Superior temporal gyrus (tissue), 1 donor: Measurements from ENCODE around the gene TBCK.
"Not testable (repeated sequence)": the region's sequence is repeated elsewhere in the genome, so short reads cannot be mapped to it uniquely, and the experiment has no call there.

Experiments used
- DNase-seq: peaks from one replicate; pipeline ENCODE4 v3.0.0-alpha.2; 2016; ENCODE audit errors: extremely low spot score

TBCK gene

DNA sequence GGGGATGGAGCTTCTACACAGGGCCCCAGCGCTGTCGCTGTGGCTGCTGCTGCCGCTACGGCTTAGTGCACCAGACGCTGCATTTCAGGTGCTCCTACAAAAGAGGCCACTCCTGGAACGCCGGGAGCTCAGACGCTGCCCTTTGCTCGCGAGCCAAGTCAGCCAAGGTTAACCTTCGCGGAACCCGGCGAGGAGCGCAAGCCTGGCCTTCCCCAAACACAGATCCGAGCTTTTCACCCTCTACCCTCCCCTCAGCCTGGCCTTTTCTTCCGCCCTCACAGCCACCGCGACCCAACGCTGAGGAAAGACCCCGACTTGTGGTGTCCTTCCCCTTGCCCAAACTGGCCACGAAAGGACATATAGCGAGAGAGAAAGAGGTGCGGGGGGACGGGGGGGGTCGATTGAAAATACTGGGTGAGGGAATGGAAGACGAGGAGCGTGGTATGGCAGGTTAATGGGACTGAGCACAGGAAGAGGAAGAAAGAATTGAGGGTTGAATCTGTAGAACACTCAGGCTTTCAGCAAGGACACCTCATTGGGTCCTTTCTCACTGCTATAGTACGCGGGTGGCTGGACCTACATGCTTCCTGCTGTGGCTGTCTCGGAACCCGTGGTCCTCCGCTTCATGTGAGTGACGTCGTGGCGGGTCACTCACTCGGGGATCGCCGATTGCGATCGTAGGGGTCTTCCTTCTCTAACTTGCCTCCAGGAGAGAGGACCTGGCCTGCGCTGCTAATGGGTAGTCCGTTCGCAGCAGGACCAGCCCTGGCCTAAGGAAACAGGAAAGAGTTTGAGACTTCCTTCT is at the start of gene TBCK, which contains the start of gene AIMP1:
TBCK (minus strand) TSS at position 242 of the 805 bp plus-strand sequence. CDS start 7,249 bp downstream, outside the sequence.
AIMP1 (plus strand) TSS at position 583 of the 805 bp plus-strand sequence. CDS start 8,460 bp downstream, outside the sequence.
- peak; percentile 92 for DNase-seq

DNA sequence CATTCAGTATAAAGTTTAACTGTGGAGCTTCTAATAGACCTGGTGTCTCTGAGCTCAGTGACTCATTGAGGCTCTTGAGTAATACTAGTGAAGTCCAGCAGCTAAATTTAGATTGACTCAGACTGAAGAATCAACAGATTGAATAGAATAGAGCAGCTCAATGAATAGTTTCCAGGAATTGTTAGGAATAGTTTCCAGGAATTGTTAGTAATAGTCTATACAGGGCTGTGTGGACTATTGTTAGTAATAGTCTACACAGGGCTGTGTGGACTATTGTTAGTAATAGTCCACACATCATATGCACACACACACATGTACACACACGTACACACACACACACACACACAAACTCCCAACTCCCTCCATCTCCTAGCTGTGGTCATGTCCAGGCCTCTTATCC is 49.6 kb upstream of the TBCK start:
- peak; percentile 45 for DNase-seq

DNA sequence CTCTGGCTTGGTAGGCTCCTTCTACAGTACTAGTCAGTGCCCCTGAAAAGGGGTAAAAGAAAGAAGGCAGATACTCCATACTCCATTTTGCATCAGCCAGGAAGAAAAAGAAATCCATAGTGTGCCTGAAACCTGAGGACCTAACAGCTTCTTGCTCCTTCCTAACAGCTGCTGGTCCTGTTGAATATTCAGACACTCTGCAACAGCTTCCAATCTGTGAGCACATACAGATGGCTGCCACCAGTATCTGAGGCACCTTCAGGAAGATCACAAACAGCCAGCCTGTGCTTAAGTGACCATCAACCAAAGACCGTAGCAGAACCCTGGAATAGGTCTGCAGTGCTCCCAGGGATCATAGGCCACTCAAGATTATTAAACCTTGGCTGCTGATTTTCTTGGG is 48.3 kb upstream of the TBCK start:
- no peak for DNase-seq

DNA sequence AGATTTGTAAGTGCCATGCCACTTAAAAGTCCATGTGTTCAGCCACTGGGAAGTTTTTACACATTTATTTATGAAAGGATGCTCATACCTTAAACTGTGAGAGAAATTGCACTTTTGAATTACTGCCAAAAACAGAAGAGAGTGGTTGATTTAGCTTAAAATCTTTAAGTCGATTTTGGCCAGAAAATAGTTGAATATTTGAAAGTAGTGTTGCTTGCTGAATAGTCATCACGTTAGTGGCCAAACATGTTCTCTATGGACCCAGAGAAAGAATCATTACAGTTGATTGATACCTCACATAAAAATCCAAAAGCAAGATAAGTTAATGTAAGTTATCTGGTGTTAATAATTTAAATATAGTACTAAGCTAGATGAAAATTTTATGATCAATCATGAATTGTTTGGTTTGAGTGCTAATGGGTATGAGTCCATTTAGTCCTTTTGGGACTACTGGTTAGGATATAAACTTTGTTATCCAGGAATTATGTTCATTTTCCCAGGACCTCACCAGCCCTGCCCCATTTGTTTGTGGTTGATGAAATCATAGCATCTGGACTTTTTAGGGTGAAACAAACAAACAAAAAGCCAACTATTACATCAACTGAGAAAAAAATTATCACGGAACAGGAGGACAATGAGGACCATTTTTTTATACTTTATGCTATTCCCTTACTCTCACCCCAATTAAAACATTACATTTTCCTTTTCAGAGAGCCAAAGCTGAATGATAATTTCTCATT is 46.2 kb upstream of the TBCK start:
- DNase-seq = no peak

DNA sequence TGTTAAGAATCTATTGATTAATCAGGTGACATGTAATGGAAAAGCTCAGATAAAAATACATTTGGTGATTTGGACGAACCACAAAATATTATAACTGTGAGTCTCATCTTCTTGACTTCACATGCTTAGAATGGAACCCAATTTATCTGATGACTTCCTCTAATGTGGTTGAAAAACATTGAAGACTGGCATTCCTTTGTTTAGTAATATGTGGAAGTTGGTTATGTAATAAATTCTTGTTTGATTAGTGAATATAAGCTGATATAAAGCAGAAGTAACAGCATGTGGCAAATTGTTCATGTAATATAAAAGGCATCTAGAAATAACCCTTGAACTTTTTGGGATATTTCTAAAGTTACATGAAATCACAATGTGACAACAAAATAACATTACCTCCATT is 42.9 kb upstream of the TBCK start:
- no peak for DNase-seq

DNA sequence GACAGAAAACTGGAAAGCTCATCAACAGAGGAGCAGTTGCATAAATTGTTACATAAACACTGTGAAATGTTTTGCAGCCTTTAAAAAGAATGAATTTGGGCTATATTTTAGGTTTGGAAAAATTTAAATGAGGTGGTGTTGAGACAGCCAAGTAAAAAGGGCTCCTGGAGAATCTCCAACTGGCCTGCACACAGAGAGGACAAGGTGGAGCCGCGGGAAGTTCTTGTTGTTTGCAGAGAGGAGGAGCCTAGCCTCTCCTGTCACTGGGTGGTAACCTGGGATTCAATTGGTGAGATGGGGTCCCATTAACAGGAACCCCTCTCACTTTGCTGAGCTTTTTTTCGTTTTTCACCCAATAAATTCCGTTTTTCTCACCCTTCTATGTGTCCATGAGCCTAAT is 39.2 kb upstream of the TBCK start:
- DNase-seq = no peak

DNA sequence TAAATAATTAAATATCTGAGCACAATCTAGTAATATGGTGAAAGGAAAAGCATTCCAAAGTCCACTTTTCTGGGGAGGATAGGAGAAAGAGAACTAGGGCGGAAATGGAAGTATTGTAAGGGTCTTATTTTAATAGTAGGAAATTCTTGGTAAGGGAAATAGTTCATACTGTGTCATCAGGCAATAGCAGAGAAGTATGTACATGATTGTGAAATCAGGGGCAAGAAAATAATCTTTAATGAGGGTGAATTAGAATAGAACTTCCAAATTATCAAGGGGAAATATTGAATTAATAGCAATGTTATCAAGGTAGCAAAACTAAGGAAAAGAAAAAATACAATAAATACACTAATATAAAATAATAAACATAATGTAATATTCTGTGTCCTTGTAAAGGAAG is 37.8 kb upstream of the TBCK start:
- DNase-seq = no peak

DNA sequence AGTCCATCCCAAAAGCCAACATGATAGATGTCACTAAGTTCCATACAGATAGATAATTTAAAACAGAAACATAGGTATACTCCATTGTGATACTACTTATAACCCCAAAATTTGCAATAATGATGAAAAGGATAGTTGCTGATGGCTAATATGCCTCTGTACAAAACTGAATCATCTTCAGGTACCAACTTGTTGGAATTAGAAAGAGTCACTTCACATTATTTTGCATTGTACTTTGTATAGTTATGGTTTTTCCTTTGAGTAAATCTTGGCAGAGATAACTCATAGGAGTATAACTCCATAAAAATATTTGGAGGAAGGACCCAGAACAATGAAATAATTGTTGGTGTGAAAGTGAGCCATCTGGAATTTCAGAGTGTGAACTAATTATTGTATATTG is 35.0 kb upstream of the TBCK start:
- DNase-seq = no peak

DNA sequence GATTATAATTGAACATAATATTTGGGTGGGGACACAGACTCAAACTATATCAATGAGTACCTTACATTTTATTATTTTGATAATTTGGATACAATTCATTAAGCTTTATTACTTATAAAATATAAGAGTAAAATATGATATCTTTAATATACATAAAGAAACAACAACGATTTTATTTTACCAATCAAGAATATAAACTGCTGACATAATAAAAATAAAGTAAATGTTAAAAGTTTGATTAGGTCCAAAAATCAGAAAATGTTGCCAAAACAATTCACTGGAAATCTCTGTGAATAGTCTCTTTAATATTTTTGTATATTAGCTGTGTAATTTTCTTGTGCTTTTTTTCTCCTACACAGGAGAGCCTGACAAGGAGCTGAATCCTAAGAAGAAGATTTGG is 31.2 kb upstream of the TBCK start:
- DNase-seq = no peak

DNA sequence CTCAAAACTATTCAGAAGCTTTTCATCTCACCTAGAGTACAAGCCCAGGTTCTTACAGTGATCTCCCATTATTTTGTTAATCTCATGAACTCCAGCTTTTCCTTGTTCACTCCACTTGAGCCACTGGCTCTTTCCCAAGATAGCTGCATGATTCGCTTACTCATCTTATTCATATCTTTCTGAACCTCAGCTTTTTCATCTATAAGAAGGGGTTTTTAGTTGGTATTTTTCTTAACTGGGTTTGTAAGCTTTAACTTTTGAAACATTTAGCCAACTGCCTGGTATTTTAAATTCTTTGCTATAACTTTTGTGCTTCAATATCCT is 28.6 kb upstream of the TBCK start:
- DNase-seq = no peak

DNA sequence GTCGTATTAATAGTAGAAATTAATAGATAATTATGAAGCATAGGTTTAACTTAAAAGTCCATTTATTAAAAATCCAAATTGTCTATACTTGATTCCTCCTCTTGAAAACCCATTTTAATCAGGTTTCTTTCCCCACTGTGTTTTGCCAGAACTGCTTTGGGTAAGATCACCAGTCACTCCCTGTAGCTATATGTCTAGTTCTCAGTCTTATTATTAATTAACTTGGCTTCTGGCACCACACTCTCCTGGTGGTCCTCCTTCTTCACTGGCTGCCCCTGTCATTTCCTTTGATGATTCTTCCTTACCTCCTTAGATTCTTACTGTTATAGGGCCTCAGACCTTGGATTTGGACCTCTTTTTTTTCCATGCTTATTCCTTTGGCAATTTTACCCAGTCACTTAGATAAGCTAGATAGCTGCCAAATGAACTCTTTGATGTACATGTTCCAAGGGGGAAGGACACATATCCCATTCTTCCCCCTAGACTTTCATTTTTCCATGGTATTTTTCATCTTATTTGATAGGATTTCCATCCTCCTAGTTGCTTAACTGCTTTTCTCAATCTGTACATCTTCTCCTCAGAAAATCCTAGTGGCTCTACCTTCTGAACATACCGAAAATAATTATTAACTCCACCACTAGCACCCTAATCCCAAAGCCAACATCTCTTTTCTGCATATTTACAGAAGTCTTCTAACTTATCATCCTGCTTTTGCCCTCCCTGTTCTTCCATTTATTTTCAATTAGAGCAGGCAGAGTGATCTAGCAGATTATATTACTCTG is 28.0 kb upstream of the TBCK start:
- no peak for DNase-seq

DNA sequence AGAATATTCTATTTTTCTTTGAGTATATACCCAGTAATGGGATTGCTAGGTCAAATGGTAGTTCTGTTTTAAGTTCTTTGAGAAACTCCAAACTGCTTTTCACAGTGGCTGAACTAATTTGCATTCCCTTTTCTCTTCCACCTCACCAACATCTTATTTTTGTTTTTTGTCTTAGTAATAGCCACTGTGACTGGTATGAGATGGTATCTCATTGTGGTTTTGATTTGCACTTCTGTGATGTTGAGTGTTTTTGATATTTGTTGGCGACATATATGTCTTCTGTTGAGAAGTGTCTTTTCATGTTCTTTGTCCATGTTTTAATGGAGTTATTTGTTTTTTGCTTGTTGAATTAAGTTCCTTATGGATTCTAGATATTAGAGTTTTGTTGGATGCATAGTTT is 24.8 kb upstream of the TBCK start:
- DNase-seq = no peak

DNA sequence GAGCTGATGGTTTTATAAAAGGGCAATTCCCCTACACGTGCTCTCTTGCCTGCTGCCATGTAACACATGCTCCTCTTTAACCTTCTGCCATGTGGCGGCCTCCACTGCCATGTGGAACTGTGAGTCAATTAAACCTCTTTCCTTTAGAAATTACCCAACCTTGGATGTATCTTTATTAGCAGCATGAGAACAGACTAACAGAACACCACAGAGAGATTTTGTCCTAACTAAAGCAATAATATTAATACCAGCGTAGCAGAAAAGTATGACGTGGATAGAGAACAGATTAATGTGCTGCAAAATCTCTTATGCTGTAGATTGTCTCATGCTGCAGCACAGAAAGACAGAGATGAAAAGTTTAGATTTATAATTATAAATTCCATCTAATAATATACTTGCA is 23.4 kb upstream of the TBCK start:
- DNase-seq = no peak

DNA sequence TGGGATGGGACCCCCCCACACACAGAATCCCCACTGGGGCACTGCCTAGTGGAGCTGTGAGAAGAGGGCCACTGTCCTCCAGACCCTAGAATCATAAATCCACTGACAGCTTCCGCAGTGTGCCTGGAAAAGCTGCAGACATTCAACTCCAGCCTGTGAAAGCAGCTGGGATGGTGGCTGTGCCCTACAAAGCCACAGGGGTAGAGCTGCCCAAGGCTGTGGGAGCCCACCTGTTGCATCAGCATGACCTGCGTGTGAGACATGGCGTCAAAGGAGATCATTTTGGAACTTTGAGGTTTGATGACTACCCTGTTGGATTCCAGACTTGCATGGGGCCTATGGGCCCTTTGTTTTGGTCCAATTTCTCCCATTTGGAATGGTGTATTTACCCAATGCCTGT is 22.7 kb upstream of the TBCK start:
- no peak for DNase-seq

DNA sequence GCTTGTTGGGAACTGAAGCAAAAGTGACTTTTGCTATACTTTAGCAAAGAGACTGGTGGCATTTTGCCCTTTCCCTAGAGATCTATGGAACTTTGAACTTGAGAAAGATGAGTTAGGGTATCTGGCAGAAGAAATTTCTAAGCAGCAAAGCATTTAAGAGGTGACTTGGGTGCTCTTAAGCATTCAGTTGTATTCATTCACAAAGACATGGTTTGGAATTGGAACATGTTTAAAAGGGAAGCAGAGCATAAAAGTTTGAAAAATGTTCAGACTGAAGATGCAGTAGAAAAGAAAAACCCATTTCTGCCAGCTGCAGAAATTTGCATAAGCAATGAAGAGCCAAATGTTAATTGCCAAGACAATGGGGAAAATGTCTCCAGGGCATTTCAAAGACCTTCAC is 21.9 kb upstream of the TBCK start:
- no peak for DNase-seq

DNA sequence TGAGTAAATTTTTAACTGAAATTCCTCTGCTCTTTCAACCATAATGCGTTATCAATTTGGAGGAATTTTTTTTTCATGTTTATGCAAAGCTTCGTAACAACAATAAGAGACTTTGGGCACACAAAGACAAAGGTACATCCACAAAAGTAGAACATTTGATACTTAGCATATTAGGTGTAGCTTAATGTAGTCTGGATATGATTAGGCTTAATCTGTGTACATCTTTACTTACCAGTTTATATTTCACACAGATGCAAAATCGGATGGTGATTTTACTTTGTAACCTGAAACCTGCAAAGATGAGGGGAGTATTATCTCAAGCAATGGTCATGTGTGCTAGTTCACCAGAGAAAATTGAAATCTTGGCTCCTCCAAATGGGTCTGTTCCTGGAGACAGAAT is 20.6 kb upstream of the TBCK start:
- DNase-seq = no peak

DNA sequence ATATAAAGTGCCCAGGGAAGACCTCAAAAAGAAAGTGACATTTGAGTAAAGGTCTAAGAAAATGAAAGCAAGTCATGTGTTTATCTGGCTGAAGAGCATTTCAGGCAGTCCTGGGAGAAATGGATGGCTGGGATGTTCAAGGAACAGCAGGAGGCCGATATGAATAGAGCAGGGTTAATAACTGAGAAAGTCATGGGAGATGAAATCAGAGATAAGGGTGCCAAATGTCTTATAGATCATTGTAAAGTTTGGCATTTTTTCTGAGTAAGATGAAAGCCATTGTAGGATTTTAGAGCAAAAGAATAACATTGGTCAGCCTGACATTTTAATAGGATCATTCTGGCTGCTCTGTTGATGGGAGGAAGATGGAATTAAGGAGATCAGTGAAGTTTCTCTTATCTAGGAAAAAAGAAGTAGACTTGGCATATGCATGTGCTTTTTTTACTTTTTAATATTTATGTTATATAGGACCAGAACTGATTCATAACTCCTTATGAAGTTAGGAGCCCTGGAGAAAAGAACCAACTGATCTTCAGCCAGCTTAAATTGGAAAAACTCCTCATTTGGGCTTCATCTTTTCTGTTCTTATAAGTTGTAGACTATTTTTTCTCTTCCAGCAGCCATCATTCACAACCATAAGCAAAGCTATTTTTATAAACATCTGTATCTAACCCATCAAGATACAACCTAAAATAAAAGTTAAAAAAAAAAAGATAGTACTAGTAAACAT is 18.9 kb upstream of the TBCK start:
- no peak for DNase-seq

DNA sequence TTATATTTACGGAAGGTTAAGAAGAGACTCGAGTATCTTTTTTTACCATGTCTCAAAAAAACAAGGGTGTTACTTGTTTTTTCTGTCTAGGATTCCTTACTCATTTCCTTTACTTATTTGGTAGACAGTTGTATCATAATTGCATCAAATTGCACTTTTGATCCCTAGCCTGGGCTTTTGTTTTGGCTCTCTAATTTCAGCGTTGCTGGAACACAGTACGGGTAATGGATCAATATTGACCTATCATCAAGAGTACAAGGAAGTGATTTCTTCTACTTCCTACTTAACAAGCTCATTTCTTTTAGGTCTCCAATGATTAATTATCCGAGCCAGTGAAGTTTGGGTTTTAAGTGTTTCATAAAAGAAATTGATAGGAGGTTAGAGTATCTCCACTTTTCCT is 17.2 kb upstream of the TBCK start:
- no peak for DNase-seq

DNA sequence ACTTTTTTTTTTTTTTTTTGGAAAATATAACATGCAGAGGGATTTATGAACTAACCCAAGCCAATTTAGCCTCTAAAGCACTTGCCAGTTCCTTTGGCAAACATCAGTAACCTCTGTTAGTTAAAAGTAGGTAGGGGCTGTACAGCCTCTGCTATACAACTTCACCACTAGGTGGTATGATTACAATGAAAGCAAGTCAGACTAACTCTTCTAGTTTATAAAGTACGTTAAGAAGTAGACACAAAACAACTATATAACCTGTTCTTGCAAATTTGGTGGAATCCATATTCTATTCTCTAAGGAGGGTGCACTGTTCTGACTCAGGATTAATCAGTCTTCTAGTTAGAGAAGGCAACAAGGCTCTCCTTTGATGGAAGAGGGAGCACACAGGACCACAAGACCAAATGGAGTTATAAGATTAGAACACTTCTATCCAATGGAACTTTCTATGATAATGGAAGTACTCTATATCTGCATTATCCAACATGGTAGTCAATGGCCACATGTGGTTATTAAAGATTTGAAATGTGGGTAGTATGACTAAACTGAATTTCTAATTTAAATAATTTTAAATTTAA is 13.1 kb upstream of the TBCK start:
- DNase-seq = peak; percentile 60

DNA sequence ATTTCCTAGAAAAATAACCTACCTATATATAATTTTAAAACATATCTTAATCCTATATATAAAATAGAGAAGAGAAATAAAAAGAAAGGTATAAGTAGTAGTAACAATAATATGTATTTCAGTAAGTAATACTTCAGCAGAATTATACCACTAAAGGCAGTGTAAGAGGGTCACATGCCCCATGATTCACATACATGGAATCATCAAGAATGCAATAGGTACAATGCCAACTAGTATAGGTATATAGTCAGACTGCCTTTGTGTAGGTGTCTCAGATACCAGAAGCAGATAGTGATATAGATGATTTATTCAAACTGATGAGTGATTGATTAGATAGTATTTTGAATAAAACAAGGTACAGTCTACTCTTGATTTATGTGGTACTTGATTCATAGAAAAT is 9.8 kb upstream of the TBCK start:
- no peak for DNase-seq

DNA sequence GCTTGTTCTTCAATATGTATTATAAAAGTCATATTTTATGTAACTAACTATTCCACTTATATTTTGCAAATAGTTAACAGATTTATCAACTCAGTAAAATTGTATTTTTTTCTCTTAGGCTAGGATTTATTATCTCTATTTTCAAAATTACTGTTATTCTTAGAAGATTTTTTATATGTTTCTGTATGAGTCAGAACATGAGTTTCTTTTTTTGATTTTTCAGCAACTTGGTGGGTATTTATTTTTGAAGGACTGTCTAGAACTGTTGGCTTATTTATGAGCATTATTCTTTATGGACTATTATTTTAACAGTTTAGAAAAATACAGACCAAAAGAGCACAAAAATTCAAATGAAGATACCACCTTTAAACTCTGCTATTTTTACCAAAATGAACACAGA is 7.1 kb upstream of the TBCK start:
- DNase-seq = no peak

DNA sequence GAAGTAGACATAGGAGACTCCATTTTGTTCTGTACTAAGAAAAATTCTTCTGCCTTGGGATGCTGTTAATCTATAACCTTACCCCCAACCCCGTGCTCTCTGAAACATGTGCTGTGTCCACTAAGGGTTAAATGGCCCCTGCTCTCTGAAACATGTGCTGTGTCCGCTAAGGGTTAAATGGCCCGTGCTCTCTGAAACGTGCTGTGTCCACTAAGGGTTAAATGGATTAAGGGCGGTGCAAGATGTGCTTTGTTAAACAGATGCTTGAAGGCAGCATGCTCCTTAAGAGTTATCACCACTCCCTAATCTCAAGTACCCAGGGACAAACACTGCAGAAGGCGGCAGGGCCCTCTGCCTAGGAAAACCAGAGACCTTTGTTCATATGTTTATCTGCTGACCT is 5.8 kb upstream of the TBCK start:
- not testable (repeated sequence) for DNase-seq
